ENCODE measurements around the gene C12orf56.
"Not testable (repeated sequence)": the region's sequence is repeated elsewhere in the genome, so short reads cannot be mapped to it uniquely, and the experiment has no call there.

Gene C12orf56

DNA sequence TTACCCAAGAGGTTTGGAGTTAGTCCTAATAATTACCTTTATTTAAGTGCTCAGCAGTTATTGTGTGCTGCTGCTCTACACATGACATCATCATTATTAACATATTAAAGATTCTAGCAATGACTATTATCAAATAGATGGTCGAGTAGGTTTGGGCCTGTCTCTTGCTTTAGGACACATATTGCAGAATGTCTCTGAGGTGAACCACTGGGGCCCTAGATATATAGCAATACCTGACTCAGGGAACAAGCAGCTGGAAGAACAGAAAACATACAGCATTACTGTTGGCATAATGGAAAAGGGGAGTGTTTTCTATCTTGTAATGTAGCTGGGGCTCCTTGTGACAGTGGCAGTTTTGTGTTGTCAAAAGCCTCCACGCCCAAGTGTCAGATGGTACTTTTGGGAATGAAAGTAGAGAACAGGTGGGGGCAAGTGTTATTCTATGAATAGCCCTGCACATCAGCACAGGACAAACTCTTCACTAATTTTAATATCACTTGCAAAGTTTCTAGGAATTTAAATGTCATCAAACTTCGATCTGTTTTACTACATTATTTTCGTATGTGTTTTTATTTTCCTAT is 54.6 kb downstream of the C12orf56 start:
- CTCF ChIA-PET: interaction anchor here (2.0 kb wide), 1 partner anchor 17 kb away, joined by 5 read pairs; no protein-coding TSS in a partner anchor
- TF ChIP-seq, protein P1, sequence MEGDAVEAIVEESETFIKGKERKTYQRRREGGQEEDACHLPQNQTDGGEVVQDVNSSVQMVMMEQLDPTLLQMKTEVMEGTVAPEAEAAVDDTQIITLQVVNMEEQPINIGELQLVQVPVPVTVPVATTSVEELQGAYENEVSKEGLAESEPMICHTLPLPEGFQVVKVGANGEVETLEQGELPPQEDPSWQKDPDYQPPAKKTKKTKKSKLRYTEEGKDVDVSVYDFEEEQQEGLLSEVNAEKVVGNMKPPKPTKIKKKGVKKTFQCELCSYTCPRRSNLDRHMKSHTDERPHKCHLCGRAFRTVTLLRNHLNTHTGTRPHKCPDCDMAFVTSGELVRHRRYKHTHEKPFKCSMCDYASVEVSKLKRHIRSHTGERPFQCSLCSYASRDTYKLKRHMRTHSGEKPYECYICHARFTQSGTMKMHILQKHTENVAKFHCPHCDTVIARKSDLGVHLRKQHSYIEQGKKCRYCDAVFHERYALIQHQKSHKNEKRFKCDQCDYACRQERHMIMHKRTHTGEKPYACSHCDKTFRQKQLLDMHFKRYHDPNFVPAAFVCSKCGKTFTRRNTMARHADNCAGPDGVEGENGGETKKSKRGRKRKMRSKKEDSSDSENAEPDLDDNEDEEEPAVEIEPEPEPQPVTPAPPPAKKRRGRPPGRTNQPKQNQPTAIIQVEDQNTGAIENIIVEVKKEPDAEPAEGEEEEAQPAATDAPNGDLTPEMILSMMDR (IDR thresholded peaks at IDR 0.05; ENCODE audit: control extremely low read depth, extremely low read depth, low read depth, missing control alignments): no peak
- POLR2A ChIA-PET: no interaction called here
- DNase-seq (ENCODE audit: extremely low spot score): no peak

DNA sequence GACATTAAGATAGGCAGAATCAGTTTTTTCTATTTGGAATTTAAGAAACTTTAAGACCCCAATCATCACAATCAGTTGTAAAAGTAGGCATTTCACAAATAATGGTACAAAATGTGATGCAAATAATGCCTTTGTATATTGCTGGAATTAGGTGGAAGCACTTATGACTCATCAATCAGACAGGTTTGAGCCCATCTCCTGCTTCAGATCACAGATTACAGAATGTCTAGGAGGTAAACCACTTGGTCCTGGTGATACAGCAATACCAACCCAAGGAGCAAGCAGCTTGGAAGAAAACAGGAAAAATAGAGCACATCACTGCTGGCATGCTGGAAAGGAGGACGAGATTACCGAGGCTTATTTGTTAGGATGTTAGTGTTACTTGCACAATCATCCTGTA is 57.6 kb downstream of the C12orf56 start:
- POLR2A ChIA-PET: no interaction called here
- DNase-seq (ENCODE audit: extremely low spot score): no peak
- TF ChIP-seq, protein P1 (IDR thresholded peaks at IDR 0.05; ENCODE audit: control extremely low read depth, extremely low read depth, low read depth, missing control alignments): no peak
- CTCF ChIA-PET: no interaction called here

DNA sequence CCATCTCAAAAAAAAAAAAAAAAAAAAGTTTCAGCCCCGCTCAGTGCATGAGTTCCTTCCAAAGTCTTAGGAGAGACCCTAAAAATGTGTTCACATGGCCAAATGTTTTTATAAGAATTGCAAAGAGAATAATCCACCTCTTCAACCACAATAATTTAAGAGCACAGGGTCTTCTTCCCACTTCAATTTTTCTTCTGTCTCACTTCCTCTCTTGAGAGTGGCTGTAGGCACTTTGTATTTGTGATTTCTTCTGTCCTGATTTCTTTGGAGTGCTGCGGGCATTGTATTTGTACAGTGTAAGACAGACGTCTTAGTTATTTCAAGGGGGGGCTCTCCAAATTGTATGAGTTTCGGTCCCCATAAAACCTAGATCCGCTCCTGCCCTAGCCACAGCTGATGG is 58.3 kb downstream of the C12orf56 start:
- ChIA-PET CTCF (no interaction called here), POLR2A (no interaction called here)
- TF ChIP-seq, protein P1 (IDR thresholded peaks at IDR 0.05; ENCODE audit: control extremely low read depth, extremely low read depth, low read depth, missing control alignments): no peak
- DNase-seq (ENCODE audit: extremely low spot score): no peak

DNA sequence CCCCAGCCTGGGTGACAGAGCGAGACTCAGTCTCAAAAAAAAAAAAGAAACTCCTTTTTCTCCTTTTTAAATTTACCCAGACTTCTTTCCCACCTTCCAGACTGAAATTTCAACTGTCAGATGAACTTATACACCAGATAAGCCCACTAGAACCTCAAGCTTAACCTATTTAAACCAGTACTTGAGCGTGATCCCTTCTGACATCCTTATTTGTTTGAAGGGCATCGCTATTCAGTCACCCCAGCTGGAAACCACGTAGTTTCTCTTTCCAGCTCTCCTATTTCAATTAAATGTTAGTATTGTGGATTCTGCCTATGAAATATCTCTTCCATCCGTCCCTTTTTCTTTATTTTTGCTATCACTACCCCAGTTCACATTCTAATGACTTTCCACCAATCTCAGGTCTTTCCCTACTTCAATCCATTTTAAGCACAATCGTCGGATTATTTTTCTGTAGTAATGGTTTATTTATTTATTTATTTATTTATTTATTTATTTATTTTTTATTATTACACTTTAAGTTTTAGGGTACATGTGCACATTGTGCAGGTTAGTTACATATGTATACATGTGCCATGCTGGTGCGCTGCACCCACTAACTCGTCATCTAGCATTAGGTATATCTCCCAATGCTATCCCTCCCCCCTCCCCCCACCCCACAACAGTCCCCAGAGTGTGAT is 61.4 kb downstream of the C12orf56 start:
- POLR2A ChIA-PET; DNase-seq (ENCODE audit: extremely low spot score); CTCF ChIA-PET: not testable (repeated sequence)

DNA sequence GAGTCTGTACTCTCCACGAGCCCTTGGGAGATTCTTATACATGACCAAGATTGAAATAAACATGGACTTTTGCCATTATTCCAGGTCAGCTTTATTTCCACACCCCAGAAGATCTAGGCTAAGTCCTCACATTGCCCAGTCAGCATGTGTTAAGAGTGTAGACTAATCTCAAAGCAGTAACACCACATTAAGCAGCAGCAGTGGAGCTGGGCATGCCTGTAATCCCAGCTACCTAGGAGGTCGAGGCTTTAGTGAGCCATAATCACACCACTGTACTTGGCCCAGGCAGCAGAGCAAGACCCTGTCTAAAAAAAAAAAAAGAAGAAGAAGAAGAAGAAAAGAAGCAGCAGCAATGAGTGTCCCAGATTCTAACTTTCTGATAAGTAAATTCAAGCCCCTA is 65.5 kb downstream of the C12orf56 start:
- POLR2A ChIA-PET: no interaction called here
- CTCF ChIA-PET: interaction anchor here (1.1 kb wide), 1 partner anchor 452 kb away, joined by 3 read pairs; no protein-coding TSS in a partner anchor
- TF ChIP-seq, protein P1 (IDR thresholded peaks at IDR 0.05; ENCODE audit: control extremely low read depth, extremely low read depth, low read depth, missing control alignments): no peak
- DNase-seq (ENCODE audit: extremely low spot score): no peak

DNA sequence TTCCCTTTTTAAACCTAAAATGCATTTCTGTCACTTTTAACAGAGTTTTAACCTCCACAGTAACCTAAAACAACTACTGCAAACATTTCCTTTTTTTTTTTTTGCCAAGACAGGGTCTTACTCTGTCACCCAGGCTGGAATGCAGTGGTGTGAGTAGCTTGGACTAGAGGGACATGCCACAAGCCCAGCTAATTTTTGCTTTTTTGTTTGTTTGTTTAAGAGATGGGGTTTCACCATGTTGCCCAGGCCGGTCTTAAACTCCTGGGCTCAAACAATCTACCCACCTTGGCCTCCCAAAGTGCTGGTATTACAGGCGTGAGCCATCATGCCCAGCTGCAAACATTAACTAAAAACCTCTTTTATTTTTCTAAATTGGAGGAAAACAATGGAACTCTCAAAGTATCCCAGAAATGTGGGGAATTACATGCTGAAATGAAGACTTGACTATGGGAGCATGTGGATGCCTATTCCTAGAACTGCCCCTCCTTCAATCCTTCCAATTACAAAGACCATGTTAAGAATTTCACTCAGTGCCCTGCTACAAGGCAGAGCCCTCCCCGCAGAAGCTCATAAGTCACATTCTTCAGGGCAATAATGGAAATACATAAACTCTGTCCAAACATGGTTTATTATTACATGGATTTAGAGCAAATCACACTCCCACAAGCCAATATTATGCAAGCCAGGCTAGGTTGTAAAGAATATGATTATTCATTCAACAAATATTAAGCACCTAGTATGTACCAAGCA is 66.9 kb downstream of the C12orf56 start:
- CTCF ChIA-PET: interaction anchor here (1.1 to 1.8 kb wide), 2 partner anchors 9 to 19 kb away, joined by 3 to 5 read pairs; no protein-coding TSS in a partner anchor
- POLR2A ChIA-PET: no interaction called here
- no peak for DNase-seq (ENCODE audit: extremely low spot score)
- TF ChIP-seq, protein P1 (IDR thresholded peaks at IDR 0.05; ENCODE audit: control extremely low read depth, extremely low read depth, low read depth, missing control alignments): no peak

DNA sequence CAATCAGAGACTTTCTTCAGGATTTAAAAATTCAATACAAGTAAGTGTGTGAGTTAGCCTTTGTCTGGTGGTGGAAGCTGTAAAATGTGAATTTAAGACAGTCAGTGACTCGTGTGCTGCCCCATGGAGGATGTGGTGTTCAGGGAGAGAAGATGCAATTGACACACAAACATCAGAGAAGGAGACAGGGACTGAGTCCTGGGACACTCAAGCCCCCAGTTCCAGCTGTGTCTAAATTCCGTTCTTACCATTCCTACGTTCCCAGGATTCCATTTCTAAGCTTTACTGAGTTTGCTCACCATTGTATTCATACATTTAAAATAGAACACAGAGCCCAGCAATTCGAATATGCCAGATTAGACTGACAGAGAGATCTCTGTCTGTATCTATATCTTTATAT is 67.6 kb downstream of the C12orf56 start:
- TF ChIP-seq, protein P1 (IDR thresholded peaks at IDR 0.05; ENCODE audit: control extremely low read depth, extremely low read depth, low read depth, missing control alignments): no peak
- ChIA-PET CTCF (interaction anchor here (1.1 to 1.8 kb wide), 2 partner anchors 8 to 18 kb away, joined by 3 to 5 read pairs; no protein-coding TSS in a partner anchor), POLR2A (no interaction called here)
- DNase-seq (ENCODE audit: extremely low spot score): no peak
